Measurements from ENCODE around the gene CD200R1. TPM values are rescaled to one million over a fixed set of nuclear protein-coding genes. Genes with fewer than 3 reads are reported as not detected.

CD200R1 gene
- total RNA-seq, 1 experiment from 2014 or later = not detected

DNA sequence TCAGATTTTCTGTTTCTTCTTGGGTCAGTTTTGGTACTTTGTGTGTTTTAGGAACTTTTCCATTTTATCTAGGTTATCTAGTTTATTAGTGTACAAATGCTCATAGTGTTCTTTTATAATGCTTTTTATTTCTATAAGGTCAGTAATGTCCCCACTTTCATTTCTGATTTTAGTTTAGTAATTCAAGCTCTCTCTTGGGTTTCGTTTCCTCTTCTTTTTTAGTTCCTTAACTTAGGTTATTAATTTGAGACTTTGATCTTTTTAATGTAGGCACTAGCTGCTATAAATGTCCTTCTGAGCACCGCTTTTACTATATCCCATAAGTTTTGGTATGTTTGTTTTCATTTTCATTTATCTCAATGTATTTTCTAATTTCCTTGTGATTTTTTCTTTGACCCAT is 101.3 kb downstream of the CD200R1 start:
- Histone ChIP-seq H2AFZ (ENCODE audit: low read depth, low read length, poor library complexity, severe bottlenecking) (no peak overlapping the region), H3K9me2 (ENCODE audit: insufficient read depth) (no peaks in the 10 kb centered on the region), H3K4me3 (replicated peaks in 1 of 2; ENCODE audit: low read depth in 1 of 2, low read length in 2 of 2) (no peak overlapping the region), H3K9ac (ENCODE audit: low read length) (no peak overlapping the region), H3K4me2 (ENCODE audit: low read length) (no peak overlapping the region), H3K27me3 (ENCODE audit: insufficient read depth, low read length) (no peaks in the 10 kb centered on the region), H4K20me1 (ENCODE audit: insufficient read depth) (no peaks in the 10 kb centered on the region), H3K27ac (ENCODE audit: low read depth, low read length) (no peak overlapping the region), H3K79me2 (ENCODE audit: insufficient read depth, low read length) (no peaks in the 10 kb centered on the region), H3K4me1 (ENCODE audit: control insufficient read depth in 1 of 2, insufficient read depth in 2 of 2, low read length in 2 of 2) (no peaks in the 10 kb centered on the region), H3K36me3 (ENCODE audit: control insufficient read depth in 1 of 2, insufficient read depth in 2 of 2, low read length in 2 of 2) (no peaks in the 10 kb centered on the region), H3K9me3 (ENCODE audit: control insufficient read depth in 1 of 2, insufficient read depth in 1 of 2, low read depth in 1 of 2, low read length in 2 of 2) (no peaks in the 10 kb centered on the region)
- ChIA-PET POLR2A (no interaction called here), RAD21 (ENCODE audit: low non-redundant PET in 1 of 2, low total read pairs in 2 of 2, uncharacterized antibody in 2 of 2, unreplicated experiment in 2 of 2) (no interaction called here), CTCF (no interaction called here)
- no TSS peak for BruUV-seq (replicated peaks)
- intact Hi-C loops (cut with micrococcal nuclease) = no loop called here
- TF ChIP-seq POLR2AphosphoS5 (IDR thresholded peaks at IDR 0.05; ENCODE audit: low read depth, low read length) = no peak
- TF ChIP-seq, protein P1, sequence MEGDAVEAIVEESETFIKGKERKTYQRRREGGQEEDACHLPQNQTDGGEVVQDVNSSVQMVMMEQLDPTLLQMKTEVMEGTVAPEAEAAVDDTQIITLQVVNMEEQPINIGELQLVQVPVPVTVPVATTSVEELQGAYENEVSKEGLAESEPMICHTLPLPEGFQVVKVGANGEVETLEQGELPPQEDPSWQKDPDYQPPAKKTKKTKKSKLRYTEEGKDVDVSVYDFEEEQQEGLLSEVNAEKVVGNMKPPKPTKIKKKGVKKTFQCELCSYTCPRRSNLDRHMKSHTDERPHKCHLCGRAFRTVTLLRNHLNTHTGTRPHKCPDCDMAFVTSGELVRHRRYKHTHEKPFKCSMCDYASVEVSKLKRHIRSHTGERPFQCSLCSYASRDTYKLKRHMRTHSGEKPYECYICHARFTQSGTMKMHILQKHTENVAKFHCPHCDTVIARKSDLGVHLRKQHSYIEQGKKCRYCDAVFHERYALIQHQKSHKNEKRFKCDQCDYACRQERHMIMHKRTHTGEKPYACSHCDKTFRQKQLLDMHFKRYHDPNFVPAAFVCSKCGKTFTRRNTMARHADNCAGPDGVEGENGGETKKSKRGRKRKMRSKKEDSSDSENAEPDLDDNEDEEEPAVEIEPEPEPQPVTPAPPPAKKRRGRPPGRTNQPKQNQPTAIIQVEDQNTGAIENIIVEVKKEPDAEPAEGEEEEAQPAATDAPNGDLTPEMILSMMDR (IDR thresholded peaks at IDR 0.05 in 2 of 3, conservative IDR thresholded peaks at IDR 0.05 in 1 of 3; ENCODE audit: borderline replicate concordance in 1 of 3, insufficient read depth in 1 of 3, low read depth in 2 of 3, low read length in 2 of 3) = no peak
- no peak for TF ChIP-seq RAD21 (IDR thresholded peaks at IDR 0.05; ENCODE audit: low read depth)
- TF ChIP-seq, protein P2, sequence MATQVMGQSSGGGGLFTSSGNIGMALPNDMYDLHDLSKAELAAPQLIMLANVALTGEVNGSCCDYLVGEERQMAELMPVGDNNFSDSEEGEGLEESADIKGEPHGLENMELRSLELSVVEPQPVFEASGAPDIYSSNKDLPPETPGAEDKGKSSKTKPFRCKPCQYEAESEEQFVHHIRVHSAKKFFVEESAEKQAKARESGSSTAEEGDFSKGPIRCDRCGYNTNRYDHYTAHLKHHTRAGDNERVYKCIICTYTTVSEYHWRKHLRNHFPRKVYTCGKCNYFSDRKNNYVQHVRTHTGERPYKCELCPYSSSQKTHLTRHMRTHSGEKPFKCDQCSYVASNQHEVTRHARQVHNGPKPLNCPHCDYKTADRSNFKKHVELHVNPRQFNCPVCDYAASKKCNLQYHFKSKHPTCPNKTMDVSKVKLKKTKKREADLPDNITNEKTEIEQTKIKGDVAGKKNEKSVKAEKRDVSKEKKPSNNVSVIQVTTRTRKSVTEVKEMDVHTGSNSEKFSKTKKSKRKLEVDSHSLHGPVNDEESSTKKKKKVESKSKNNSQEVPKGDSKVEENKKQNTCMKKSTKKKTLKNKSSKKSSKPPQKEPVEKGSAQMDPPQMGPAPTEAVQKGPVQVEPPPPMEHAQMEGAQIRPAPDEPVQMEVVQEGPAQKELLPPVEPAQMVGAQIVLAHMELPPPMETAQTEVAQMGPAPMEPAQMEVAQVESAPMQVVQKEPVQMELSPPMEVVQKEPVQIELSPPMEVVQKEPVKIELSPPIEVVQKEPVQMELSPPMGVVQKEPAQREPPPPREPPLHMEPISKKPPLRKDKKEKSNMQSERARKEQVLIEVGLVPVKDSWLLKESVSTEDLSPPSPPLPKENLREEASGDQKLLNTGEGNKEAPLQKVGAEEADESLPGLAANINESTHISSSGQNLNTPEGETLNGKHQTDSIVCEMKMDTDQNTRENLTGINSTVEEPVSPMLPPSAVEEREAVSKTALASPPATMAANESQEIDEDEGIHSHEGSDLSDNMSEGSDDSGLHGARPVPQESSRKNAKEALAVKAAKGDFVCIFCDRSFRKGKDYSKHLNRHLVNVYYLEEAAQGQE (IDR thresholded peaks at IDR 0.05; ENCODE audit: low read depth) = no peak
- no peak for TF ChIP-seq FOSL1 (IDR thresholded peaks at IDR 0.05; ENCODE audit: low read depth)
- no peak for TF ChIP-seq EZH2 (IDR thresholded peaks at IDR 0.05)
- no peak for TF ChIP-seq POLR2A (IDR thresholded peaks at IDR 0.05; ENCODE audit: borderline replicate concordance, extremely low read depth, insufficient read depth, insufficient read length)
- no peak for TF ChIP-seq CBX3 (IDR thresholded peaks at IDR 0.05; ENCODE audit: low read depth)
- TF ChIP-seq, protein P3, sequence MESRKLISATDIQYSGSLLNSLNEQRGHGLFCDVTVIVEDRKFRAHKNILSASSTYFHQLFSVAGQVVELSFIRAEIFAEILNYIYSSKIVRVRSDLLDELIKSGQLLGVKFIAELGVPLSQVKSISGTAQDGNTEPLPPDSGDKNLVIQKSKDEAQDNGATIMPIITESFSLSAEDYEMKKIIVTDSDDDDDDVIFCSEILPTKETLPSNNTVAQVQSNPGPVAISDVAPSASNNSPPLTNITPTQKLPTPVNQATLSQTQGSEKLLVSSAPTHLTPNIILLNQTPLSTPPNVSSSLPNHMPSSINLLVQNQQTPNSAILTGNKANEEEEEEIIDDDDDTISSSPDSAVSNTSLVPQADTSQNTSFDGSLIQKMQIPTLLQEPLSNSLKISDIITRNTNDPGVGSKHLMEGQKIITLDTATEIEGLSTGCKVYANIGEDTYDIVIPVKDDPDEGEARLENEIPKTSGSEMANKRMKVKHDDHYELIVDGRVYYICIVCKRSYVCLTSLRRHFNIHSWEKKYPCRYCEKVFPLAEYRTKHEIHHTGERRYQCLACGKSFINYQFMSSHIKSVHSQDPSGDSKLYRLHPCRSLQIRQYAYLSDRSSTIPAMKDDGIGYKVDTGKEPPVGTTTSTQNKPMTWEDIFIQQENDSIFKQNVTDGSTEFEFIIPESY (IDR thresholded peaks at IDR 0.05; ENCODE audit: extremely low read depth, insufficient replicate concordance, low read length) = no peak
- TF ChIP-seq EGR1 (IDR thresholded peaks at IDR 0.05; ENCODE audit: low read depth) = no peak
- no peak for TF ChIP-seq SRF (IDR thresholded peaks at IDR 0.05; ENCODE audit: low read depth)
- ATAC-seq (no peak), DNase-seq (ENCODE audit: low read depth, low spot score) (no peak)

Measured in HCT116 (cell line).